Measurements from ENCODE around the gene AKAP6.

GRCh38 chr14:32620303-32620702, 291.2 kb downstream of the AKAP6 start:
- no peak for TF ChIP-seq CTCF (IDR thresholded peaks at IDR 0.05)
- TF ChIP-seq POLR2A (IDR thresholded peaks at IDR 0.05), result no peak

Data from right lobe of liver (tissue), 4 donors.